Ishikawa (cell line): Measurements from ENCODE around the gene HADHA.

Source experiments
- CEBPB ChIP-seq: IDR thresholded peaks from 2 replicates; pipeline ENCODE4 v1.6.1; 2012
- CREB1 ChIP-seq: IDR thresholded peaks from 2 replicates; pipeline ENCODE4 v1.6.1; 2012; ENCODE audit warnings: low read depth
- EGR1 ChIP-seq: IDR thresholded peaks from 2 replicates; pipeline ENCODE4 v1.6.1; 2012
- EP300 ChIP-seq: IDR thresholded peaks from 2 replicates; pipeline ENCODE4 v1.6.1; 2012; ENCODE audit warnings: borderline replicate concordance
- FOXM1 ChIP-seq: IDR thresholded peaks from 2 replicates; pipeline ENCODE4 v1.6.1; 2012; ENCODE audit warnings: low read depth, borderline replicate concordance
- RAD21 ChIP-seq: IDR thresholded peaks from 2 replicates; pipeline ENCODE4 v1.6.1; 2012; ENCODE audit warnings: low read depth
- TAF1 ChIP-seq: IDR thresholded peaks from 2 replicates; pipeline ENCODE4 v1.6.1; 2012; ENCODE audit warnings: low read depth, mild to moderate bottlenecking
- TEAD4 ChIP-seq: IDR thresholded peaks from 2 replicates; pipeline ENCODE4 v1.6.1; 2012
- YY1 ChIP-seq: IDR thresholded peaks from 2 replicates; pipeline ENCODE4 v1.6.1; 2012; ENCODE audit warnings: low read depth
- TF ChIP-seq, protein P1 (sequence below): IDR thresholded peaks from 2 replicates; pipeline ENCODE4 v1.6.1; 2012; ENCODE audit warnings: low read depth, mild to moderate bottlenecking
- TF ChIP-seq, protein P2 (sequence below): IDR thresholded peaks from 2 replicates; pipeline ENCODE4 v1.6.1; 2012

DNA sequence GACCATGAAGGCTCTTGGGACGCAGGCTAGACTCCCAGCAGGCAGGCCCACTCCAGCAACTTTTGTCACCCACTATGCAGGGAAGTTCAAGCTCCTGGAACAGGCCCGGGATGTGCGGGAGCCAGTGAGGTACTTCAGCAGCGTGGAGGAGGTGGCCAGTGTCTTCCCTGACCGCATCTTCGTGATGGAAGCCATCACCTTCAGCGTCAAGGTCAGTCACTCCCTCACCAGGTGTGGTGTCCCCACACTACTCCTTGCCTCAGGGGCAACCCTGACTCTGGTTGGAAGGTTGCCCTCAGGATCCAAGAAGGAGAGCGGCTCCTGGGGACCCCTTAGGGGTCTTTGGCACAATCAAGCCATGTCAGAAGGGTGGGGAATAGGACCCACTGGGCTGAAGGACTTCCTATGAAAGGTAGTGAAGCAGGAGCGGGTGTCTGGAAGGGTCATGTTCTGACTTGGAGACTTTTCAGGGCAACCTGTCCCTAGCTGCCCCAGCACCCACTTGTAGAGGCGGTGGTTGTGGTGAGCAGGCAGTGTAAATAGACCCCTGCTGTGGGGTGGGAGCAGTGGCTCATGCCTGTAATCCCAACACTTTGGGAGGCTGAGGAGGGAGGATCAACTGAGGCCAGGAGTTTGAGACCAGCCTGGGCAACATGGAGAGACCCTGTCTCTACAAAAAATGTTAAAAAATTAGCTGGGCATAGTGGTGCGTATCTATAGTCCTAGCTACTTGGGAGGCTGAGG is 61.4 kb downstream of the HADHA start:
- TF ChIP-seq, protein P1, sequence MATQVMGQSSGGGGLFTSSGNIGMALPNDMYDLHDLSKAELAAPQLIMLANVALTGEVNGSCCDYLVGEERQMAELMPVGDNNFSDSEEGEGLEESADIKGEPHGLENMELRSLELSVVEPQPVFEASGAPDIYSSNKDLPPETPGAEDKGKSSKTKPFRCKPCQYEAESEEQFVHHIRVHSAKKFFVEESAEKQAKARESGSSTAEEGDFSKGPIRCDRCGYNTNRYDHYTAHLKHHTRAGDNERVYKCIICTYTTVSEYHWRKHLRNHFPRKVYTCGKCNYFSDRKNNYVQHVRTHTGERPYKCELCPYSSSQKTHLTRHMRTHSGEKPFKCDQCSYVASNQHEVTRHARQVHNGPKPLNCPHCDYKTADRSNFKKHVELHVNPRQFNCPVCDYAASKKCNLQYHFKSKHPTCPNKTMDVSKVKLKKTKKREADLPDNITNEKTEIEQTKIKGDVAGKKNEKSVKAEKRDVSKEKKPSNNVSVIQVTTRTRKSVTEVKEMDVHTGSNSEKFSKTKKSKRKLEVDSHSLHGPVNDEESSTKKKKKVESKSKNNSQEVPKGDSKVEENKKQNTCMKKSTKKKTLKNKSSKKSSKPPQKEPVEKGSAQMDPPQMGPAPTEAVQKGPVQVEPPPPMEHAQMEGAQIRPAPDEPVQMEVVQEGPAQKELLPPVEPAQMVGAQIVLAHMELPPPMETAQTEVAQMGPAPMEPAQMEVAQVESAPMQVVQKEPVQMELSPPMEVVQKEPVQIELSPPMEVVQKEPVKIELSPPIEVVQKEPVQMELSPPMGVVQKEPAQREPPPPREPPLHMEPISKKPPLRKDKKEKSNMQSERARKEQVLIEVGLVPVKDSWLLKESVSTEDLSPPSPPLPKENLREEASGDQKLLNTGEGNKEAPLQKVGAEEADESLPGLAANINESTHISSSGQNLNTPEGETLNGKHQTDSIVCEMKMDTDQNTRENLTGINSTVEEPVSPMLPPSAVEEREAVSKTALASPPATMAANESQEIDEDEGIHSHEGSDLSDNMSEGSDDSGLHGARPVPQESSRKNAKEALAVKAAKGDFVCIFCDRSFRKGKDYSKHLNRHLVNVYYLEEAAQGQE = no peak
- no peak for TF ChIP-seq YY1
- TF ChIP-seq TAF1 = no peak
- no peak for TF ChIP-seq TEAD4
- TF ChIP-seq, protein P2, sequence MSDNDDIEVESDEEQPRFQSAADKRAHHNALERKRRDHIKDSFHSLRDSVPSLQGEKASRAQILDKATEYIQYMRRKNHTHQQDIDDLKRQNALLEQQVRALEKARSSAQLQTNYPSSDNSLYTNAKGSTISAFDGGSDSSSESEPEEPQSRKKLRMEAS = no peak
- no peak for TF ChIP-seq CEBPB
- no peak for TF ChIP-seq RAD21
- TF ChIP-seq EP300 = no peak
- TF ChIP-seq CREB1 = no peak
- no peak for TF ChIP-seq FOXM1
- no peak for TF ChIP-seq EGR1
